CD14-positive monocyte (primary cell): Measurements from ENCODE around the gene DHFR. TPM values are rescaled to one million over a fixed set of nuclear protein-coding genes. Genes with fewer than 3 reads are reported as not detected.
A peak's percentile ranks its signal among the peaks of the same experiment; 100 is the strongest.

Experiments
- DNase-seq, 3 donors: peaks; one replicate each; pipeline ENCODE4 v3.0.0-alpha.2; 2011 to 2022
- H2AFZ ChIP-seq: 2 replicates; pipeline ENCODE4 v1.6.0; 2012; ENCODE audit warnings: mild to moderate bottlenecking, low read depth, low read length, inconsistent platforms; ENCODE audit not compliant: insufficient read depth, poor library complexity, severe bottlenecking
- H3K27ac ChIP-seq, 2 donors: 1 replicate in 1 of 2; 2 replicates in 1 of 2; pipeline ENCODE4 v1.5.1; 2012 to 2013; ENCODE audit warnings: low read length in 2 of 2, control low read depth in 1 of 2, inconsistent platforms in 1 of 2, low read depth in 1 of 2, mild to moderate bottlenecking in 1 of 2
- H3K27me3 ChIP-seq, 2 donors: one replicate each; pipeline versions ENCODE4 v1.6.0 to v1.6.1; 2011 to 2013; ENCODE audit warnings: low read length in 2 of 2; ENCODE audit not compliant: control insufficient read depth in 2 of 2, insufficient read depth in 2 of 2
- H3K36me3 ChIP-seq, 2 donors: replicated peaks in 1 of 2; 1 replicate in 1 of 2; 2 replicates in 1 of 2; pipeline versions ENCODE4 v1.5.1 to v1.6.1; 2012 to 2013; ENCODE audit warnings: low read length in 2 of 2, control low read depth in 1 of 2, inconsistent platforms in 1 of 2, mild to moderate bottlenecking in 1 of 2; ENCODE audit not compliant: insufficient read depth in 2 of 2, control insufficient read depth in 1 of 2
- H3K4me1 ChIP-seq, 2 donors: 1 replicate in 1 of 2; 2 replicates in 1 of 2; pipeline versions ENCODE4 v1.5.1 to v1.6.1; 2012 to 2013; ENCODE audit warnings: low read length in 2 of 2, control low read depth in 1 of 2, inconsistent platforms in 1 of 2, mild to moderate bottlenecking in 1 of 2, moderate library complexity in 1 of 2; ENCODE audit not compliant: insufficient read depth in 2 of 2, control insufficient read depth in 1 of 2
- H3K4me2 ChIP-seq: replicated peaks from 2 replicates; pipeline ENCODE3; 2012; ENCODE audit warnings: low read length, moderate library complexity, mild to moderate bottlenecking; ENCODE audit not compliant: poor library complexity, severe bottlenecking; ENCODE audit errors: extremely low read depth
- H3K4me3 ChIP-seq, 3 experiments: fragments of 200-600 bp in 1 of 3; sonication (generic) in 1 of 3; replicated peaks in 1 of 3; 1 replicate in 2 of 3; 2 replicates in 1 of 3; pipeline ENCODE4 v1.5.1; 2011 to 2013; ENCODE audit warnings: low read length in 3 of 3, mild to moderate bottlenecking in 3 of 3, control low read depth in 2 of 3, low read depth in 2 of 3, inconsistent platforms in 1 of 3, moderate library complexity in 1 of 3
- H3K79me2 ChIP-seq: 2 replicates; pipeline ENCODE4 v1.6.0; 2012; ENCODE audit warnings: mild to moderate bottlenecking, control low read depth, inconsistent platforms, low read length, moderate library complexity; ENCODE audit not compliant: insufficient read depth
- H3K9ac ChIP-seq: 2 replicates; pipeline ENCODE4 v1.6.0; 2017; ENCODE audit warnings: low read length, mild to moderate bottlenecking; ENCODE audit not compliant: insufficient read depth, poor library complexity, severe bottlenecking
- H3K9me3 ChIP-seq, 2 donors: replicated peaks in 1 of 2; 1 replicate in 1 of 2; 2 replicates in 1 of 2; pipeline versions ENCODE4 v1.5.1 to v1.6.1; 2012 to 2013; ENCODE audit warnings: low read length in 2 of 2, control low read depth in 1 of 2; ENCODE audit not compliant: control insufficient read depth in 1 of 2, insufficient read depth in 1 of 2
- H4K20me1 ChIP-seq: 2 replicates; pipeline ENCODE4 v1.6.0; 2012; ENCODE audit warnings: mild to moderate bottlenecking, low read length, control low read depth, moderate library complexity; ENCODE audit not compliant: insufficient read depth
- H3K27ac Mint-ChIP-seq, 7 donors: one replicate each; pipeline ENCODE4 v1.8.0; 2020; ENCODE audit warnings: mild to moderate bottlenecking in 7 of 7, mixed read lengths in 7 of 7, moderate library complexity in 6 of 7, inconsistent platforms in 2 of 7
- H3K27me3 Mint-ChIP-seq, 3 donors: one replicate each; pipeline ENCODE4 v1.8.0; 2021 to 2022; ENCODE audit warnings: low read depth in 3 of 3, mild to moderate bottlenecking in 3 of 3, mixed read lengths in 3 of 3, moderate library complexity in 3 of 3, inconsistent platforms in 1 of 3
- H3K36me3 Mint-ChIP-seq, 2 donors: one replicate each; pipeline ENCODE4 v1.8.0; 2020; ENCODE audit warnings: mixed read lengths in 2 of 2, inconsistent platforms in 1 of 2, mild to moderate bottlenecking in 1 of 2
- H3K4me1 Mint-ChIP-seq: one replicate; pipeline ENCODE4 v1.8.0; 2020; ENCODE audit warnings: mild to moderate bottlenecking, mixed read lengths
- H3K4me3 Mint-ChIP-seq, 2 donors: one replicate each; pipeline ENCODE4 v1.8.0; 2020; ENCODE audit warnings: mild to moderate bottlenecking in 2 of 2, mixed read lengths in 2 of 2, moderate library complexity in 1 of 2
- H3K9me3 Mint-ChIP-seq, 7 donors: one replicate each; pipeline ENCODE4 v1.8.0; 2020 to 2022; ENCODE audit warnings: mixed read lengths in 7 of 7, mild to moderate bottlenecking in 6 of 7, moderate library complexity in 6 of 7, inconsistent platforms in 2 of 7
- CTCF ChIP-seq: fragments of 200-600 bp; IDR thresholded peaks from one replicate; pipeline ENCODE4 v1.8.0; 2022; ENCODE audit warnings: antibody characterized with exemption, mild to moderate bottlenecking
- WGBS: methylation state at CpG from one replicate; pipeline ENCODE4 v1.1.5; 2013; ENCODE audit warnings: missing lambda C conversion rate; ENCODE audit not compliant: insufficient coverage; 5-methylcytosine and 5-hydroxymethylcytosine counted together
- intact Hi-C, 2 donors: fragments of 100-400 bp; cut with micrococcal nuclease; formaldehyde crosslinking; loops; one replicate each; pipeline versions ENCODE4 v1.15.0 to v1.15.1; 2023
- polyA plus RNA-seq, 3 donors: library from polyadenylated mRNA; depleted of rRNA in 1 of 3; unstranded in 2 of 3; stranded (reverse) in 1 of 3; fragments of 300-500 nt in 2 of 3; fragments of >200 nt in 1 of 3; fragmentation: Illumina TruSeq in 2 of 3; gene quantifications; 1 replicate in 2 of 3; 2 replicates in 1 of 3; pipeline ENCODE4 v1.2.3, GENCODE V29; 2012 to 2021

The DHFR gene
- polyA plus RNA-seq, 3 donors: 0.75 to 2.9 (median 1.1) TPM

GRCh38 chr5:80703747-80704146 lies 49.0 kb upstream of the DHFR start:
- no peak overlapping the region for H3K9ac ChIP-seq
- peaks cover 40 to 80% of the 10 kb centered on the region in 2 donors for H3K36me3 ChIP-seq
- DNase-seq: no peak
- H2AFZ ChIP-seq: no peak overlapping the region
- H3K9me3 ChIP-seq: no peaks in the 10 kb centered on the region
- no peak overlapping the region for H3K4me3 ChIP-seq
- TF ChIP-seq CTCF: no peak
- no peaks in the 10 kb centered on the region for H3K79me2 ChIP-seq
- H3K4me2 ChIP-seq: no peak overlapping the region
- Mint-ChIP-seq H3K27me3 (peaks cover 0 to 2% (median 0%) of the 10 kb centered on the region in 3 donors), H3K36me3 (peaks cover 53 to 77% of the 10 kb centered on the region in 2 donors), H3K4me3 (no peak overlapping the region), H3K4me1 (peaks cover 2% of the 10 kb centered on the region), H3K9me3 (no peaks in the 10 kb centered on the region), H3K27ac (peak overlapping the region in 2 of 7 donors; percentile 53 to 68)
- WGBS: 57% methylated on average over 3 of the region's 5 CpGs
- no peaks in the 10 kb centered on the region for H3K4me1 ChIP-seq
- no peak overlapping the region for H3K27ac ChIP-seq
- intact Hi-C loops: no loop called here
- no peaks in the 10 kb centered on the region for H4K20me1 ChIP-seq
- no peaks in the 10 kb centered on the region for H3K27me3 ChIP-seq

DNA sequence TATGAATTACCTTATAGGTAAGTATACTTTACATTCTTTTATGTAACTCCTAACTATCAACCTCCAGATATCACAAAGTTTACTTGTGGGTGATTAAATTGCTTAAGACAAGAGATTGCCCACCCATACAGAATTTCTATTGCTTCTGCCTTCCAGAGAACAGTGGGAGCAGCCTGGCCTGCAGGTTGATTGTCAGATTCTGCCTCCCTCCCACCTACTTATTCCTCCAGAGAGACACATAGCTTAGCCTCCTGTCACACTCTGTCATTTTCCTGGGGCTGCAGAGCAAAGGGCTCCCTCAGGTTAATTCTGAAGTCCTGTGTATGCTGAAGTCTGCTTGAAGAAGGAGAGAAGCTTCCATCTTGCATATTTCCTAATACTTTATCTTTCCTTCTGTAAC lies 48.5 kb upstream of the DHFR start:
- DNase-seq: no peak
- Histone ChIP-seq H3K4me1 (no peaks in the 10 kb centered on the region), H3K27ac (no peak overlapping the region), H3K4me2 (no peak overlapping the region), H3K9me3 (no peaks in the 10 kb centered on the region), H3K9ac (no peak overlapping the region), H4K20me1 (no peaks in the 10 kb centered on the region), H2AFZ (no peak overlapping the region), H3K36me3 (peaks cover 37 to 78% of the 10 kb centered on the region in 2 donors), H3K27me3 (no peaks in the 10 kb centered on the region), H3K4me3 (no peak overlapping the region), H3K79me2 (no peaks in the 10 kb centered on the region)
- peaks cover 0 to 2% (median 0%) of the 10 kb centered on the region in 3 donors for H3K27me3 Mint-ChIP-seq
- peak overlapping the region in 1 of 7 donors; percentile 42 for H3K27ac Mint-ChIP-seq
- H3K4me1 Mint-ChIP-seq: peaks cover 2% of the 10 kb centered on the region
- H3K4me3 Mint-ChIP-seq: no peak overlapping the region
- intact Hi-C loops: no loop called here
- H3K9me3 Mint-ChIP-seq: no peaks in the 10 kb centered on the region
- TF ChIP-seq CTCF: no peak
- peaks cover 52 to 76% of the 10 kb centered on the region in 2 donors for H3K36me3 Mint-ChIP-seq
